Measurements from ENCODE around the gene TMEM131L.

TMEM131L gene

GRCh38 chr4:153521999-153522801 is 56.0 kb downstream of the TMEM131L start:
- POLR2A ChIA-PET (ENCODE audit: low non-redundant PET): no interaction called here
- H3K27ac ChIP-seq: no peak overlapping the region
- DNase-seq (ENCODE audit: low spot score): no peak
- TF ChIP-seq CTCF (conservative IDR thresholded peaks at IDR 0.05; ENCODE audit: low read depth): no peak
- CTCF ChIA-PET: no interaction called here

- POLR2A ChIA-PET (ENCODE audit: low non-redundant PET): no interaction called here
- DNase-seq (ENCODE audit: low spot score): no peak
- TF ChIP-seq CTCF (conservative IDR thresholded peaks at IDR 0.05; ENCODE audit: low read depth): no peak
- no peak overlapping the region for H3K27ac ChIP-seq
- CTCF ChIA-PET: interaction anchor here (0.6 kb wide), 1 partner anchor 121 kb away, joined by 3 read pairs; no protein-coding TSS in a partner anchor
Observed at GRCh38 chr4:153522802-153523094, 56.6 kb downstream of the TMEM131L start.

- DNase-seq (ENCODE audit: low spot score): no peak
- ChIA-PET CTCF (interaction anchor here (0.6 kb wide), 1 partner anchor 120 kb away, joined by 3 read pairs; no protein-coding TSS in a partner anchor), POLR2A (ENCODE audit: low non-redundant PET) (no interaction called here)
- H3K27ac ChIP-seq: no peak overlapping the region
- no peak for TF ChIP-seq CTCF (conservative IDR thresholded peaks at IDR 0.05; ENCODE audit: low read depth)
Observed at GRCh38 chr4:153523164-153523796, 57.1 kb downstream of the TMEM131L start.

- CTCF ChIA-PET: no interaction called here
- no peak for DNase-seq (ENCODE audit: low spot score)
- H3K27ac ChIP-seq: no peak overlapping the region
- POLR2A ChIA-PET (ENCODE audit: low non-redundant PET): no interaction called here
- no peak for TF ChIP-seq CTCF (conservative IDR thresholded peaks at IDR 0.05; ENCODE audit: low read depth)
Observed at GRCh38 chr4:153523941-153524386, 57.8 kb downstream of the TMEM131L start.

- DNase-seq (ENCODE audit: low spot score): no peak
- no peak for TF ChIP-seq CTCF (conservative IDR thresholded peaks at IDR 0.05; ENCODE audit: low read depth)
- H3K27ac ChIP-seq: no peak overlapping the region
- CTCF ChIA-PET: no interaction called here
- POLR2A ChIA-PET (ENCODE audit: low non-redundant PET): no interaction called here
Observed at GRCh38 chr4:153524682-153525081, 58.5 kb downstream of the TMEM131L start.

- no peak for TF ChIP-seq CTCF (conservative IDR thresholded peaks at IDR 0.05; ENCODE audit: low read depth)
- CTCF ChIA-PET: no interaction called here
- no peak for DNase-seq (ENCODE audit: low spot score)
- no peak overlapping the region for H3K27ac ChIP-seq
- POLR2A ChIA-PET (ENCODE audit: low non-redundant PET): no interaction called here
Observed at GRCh38 chr4:153527690-153528089, 61.5 kb downstream of the TMEM131L start.

Data from RWPE1 (cell line).